CD14-positive monocyte (primary cell): ENCODE results near the gene KIF26B. TPM values are rescaled to one million over a fixed set of nuclear protein-coding genes. Genes with fewer than 3 reads are reported as not detected.

Experiments
- DNase-seq, 3 donors: peaks; one replicate each; pipeline ENCODE4 v3.0.0-alpha.2; 2011 to 2022
- H2AFZ ChIP-seq: 2 replicates; pipeline ENCODE4 v1.6.0; 2012; ENCODE audit warnings: mild to moderate bottlenecking, low read depth, low read length, inconsistent platforms; ENCODE audit not compliant: insufficient read depth, poor library complexity, severe bottlenecking
- H3K27ac ChIP-seq, 2 donors: 1 replicate in 1 of 2; 2 replicates in 1 of 2; pipeline ENCODE4 v1.5.1; 2012 to 2013; ENCODE audit warnings: low read length in 2 of 2, control low read depth in 1 of 2, inconsistent platforms in 1 of 2, low read depth in 1 of 2, mild to moderate bottlenecking in 1 of 2
- H3K27me3 ChIP-seq, 2 donors: one replicate each; pipeline versions ENCODE4 v1.6.0 to v1.6.1; 2011 to 2013; ENCODE audit warnings: low read length in 2 of 2; ENCODE audit not compliant: control insufficient read depth in 2 of 2, insufficient read depth in 2 of 2
- H3K36me3 ChIP-seq, 2 donors: replicated peaks in 1 of 2; 1 replicate in 1 of 2; 2 replicates in 1 of 2; pipeline versions ENCODE4 v1.5.1 to v1.6.1; 2012 to 2013; ENCODE audit warnings: low read length in 2 of 2, control low read depth in 1 of 2, inconsistent platforms in 1 of 2, mild to moderate bottlenecking in 1 of 2; ENCODE audit not compliant: insufficient read depth in 2 of 2, control insufficient read depth in 1 of 2
- H3K4me1 ChIP-seq, 2 donors: 1 replicate in 1 of 2; 2 replicates in 1 of 2; pipeline versions ENCODE4 v1.5.1 to v1.6.1; 2012 to 2013; ENCODE audit warnings: low read length in 2 of 2, control low read depth in 1 of 2, inconsistent platforms in 1 of 2, mild to moderate bottlenecking in 1 of 2, moderate library complexity in 1 of 2; ENCODE audit not compliant: insufficient read depth in 2 of 2, control insufficient read depth in 1 of 2
- H3K4me2 ChIP-seq: replicated peaks from 2 replicates; pipeline ENCODE3; 2012; ENCODE audit warnings: low read length, moderate library complexity, mild to moderate bottlenecking; ENCODE audit not compliant: poor library complexity, severe bottlenecking; ENCODE audit errors: extremely low read depth
- H3K4me3 ChIP-seq, 3 experiments: fragments of 200-600 bp in 1 of 3; sonication (generic) in 1 of 3; replicated peaks in 1 of 3; 1 replicate in 2 of 3; 2 replicates in 1 of 3; pipeline ENCODE4 v1.5.1; 2011 to 2013; ENCODE audit warnings: low read length in 3 of 3, mild to moderate bottlenecking in 3 of 3, control low read depth in 2 of 3, low read depth in 2 of 3, inconsistent platforms in 1 of 3, moderate library complexity in 1 of 3
- H3K79me2 ChIP-seq: 2 replicates; pipeline ENCODE4 v1.6.0; 2012; ENCODE audit warnings: mild to moderate bottlenecking, control low read depth, inconsistent platforms, low read length, moderate library complexity; ENCODE audit not compliant: insufficient read depth
- H3K9ac ChIP-seq: 2 replicates; pipeline ENCODE4 v1.6.0; 2017; ENCODE audit warnings: low read length, mild to moderate bottlenecking; ENCODE audit not compliant: insufficient read depth, poor library complexity, severe bottlenecking
- H3K9me3 ChIP-seq, 2 donors: replicated peaks in 1 of 2; 1 replicate in 1 of 2; 2 replicates in 1 of 2; pipeline versions ENCODE4 v1.5.1 to v1.6.1; 2012 to 2013; ENCODE audit warnings: low read length in 2 of 2, control low read depth in 1 of 2; ENCODE audit not compliant: control insufficient read depth in 1 of 2, insufficient read depth in 1 of 2
- H4K20me1 ChIP-seq: 2 replicates; pipeline ENCODE4 v1.6.0; 2012; ENCODE audit warnings: mild to moderate bottlenecking, low read length, control low read depth, moderate library complexity; ENCODE audit not compliant: insufficient read depth
- H3K27ac Mint-ChIP-seq, 7 donors: one replicate each; pipeline ENCODE4 v1.8.0; 2020; ENCODE audit warnings: mild to moderate bottlenecking in 7 of 7, mixed read lengths in 7 of 7, moderate library complexity in 6 of 7, inconsistent platforms in 2 of 7
- H3K27me3 Mint-ChIP-seq, 3 donors: one replicate each; pipeline ENCODE4 v1.8.0; 2021 to 2022; ENCODE audit warnings: low read depth in 3 of 3, mild to moderate bottlenecking in 3 of 3, mixed read lengths in 3 of 3, moderate library complexity in 3 of 3, inconsistent platforms in 1 of 3
- H3K36me3 Mint-ChIP-seq, 2 donors: one replicate each; pipeline ENCODE4 v1.8.0; 2020; ENCODE audit warnings: mixed read lengths in 2 of 2, inconsistent platforms in 1 of 2, mild to moderate bottlenecking in 1 of 2
- H3K4me1 Mint-ChIP-seq: one replicate; pipeline ENCODE4 v1.8.0; 2020; ENCODE audit warnings: mild to moderate bottlenecking, mixed read lengths
- H3K4me3 Mint-ChIP-seq, 2 donors: one replicate each; pipeline ENCODE4 v1.8.0; 2020; ENCODE audit warnings: mild to moderate bottlenecking in 2 of 2, mixed read lengths in 2 of 2, moderate library complexity in 1 of 2
- H3K9me3 Mint-ChIP-seq, 7 donors: one replicate each; pipeline ENCODE4 v1.8.0; 2020 to 2022; ENCODE audit warnings: mixed read lengths in 7 of 7, mild to moderate bottlenecking in 6 of 7, moderate library complexity in 6 of 7, inconsistent platforms in 2 of 7
- WGBS: methylation state at CpG from one replicate; pipeline ENCODE4 v1.1.5; 2013; ENCODE audit warnings: missing lambda C conversion rate; ENCODE audit not compliant: insufficient coverage; 5-methylcytosine and 5-hydroxymethylcytosine counted together
- intact Hi-C, 2 donors: fragments of 100-400 bp; cut with micrococcal nuclease; formaldehyde crosslinking; loops; one replicate each; pipeline versions ENCODE4 v1.15.0 to v1.15.1; 2023
- polyA plus RNA-seq, 3 donors: library from polyadenylated mRNA; depleted of rRNA in 1 of 3; unstranded in 2 of 3; stranded (reverse) in 1 of 3; fragments of 300-500 nt in 2 of 3; fragments of >200 nt in 1 of 3; fragmentation: Illumina TruSeq in 2 of 3; gene quantifications; 1 replicate in 2 of 3; 2 replicates in 1 of 3; pipeline ENCODE4 v1.2.3, GENCODE V29; 2012 to 2021
- TF ChIP-seq, protein P1 (sequence below): fragments of 200-600 bp; IDR thresholded peaks from one replicate; pipeline ENCODE4 v1.8.0; 2022; ENCODE audit warnings: antibody characterized with exemption, mild to moderate bottlenecking

The KIF26B gene
- polyA plus RNA-seq, 3 donors = 0.01 to 0.05 TPM; not detected in 1

DNA sequence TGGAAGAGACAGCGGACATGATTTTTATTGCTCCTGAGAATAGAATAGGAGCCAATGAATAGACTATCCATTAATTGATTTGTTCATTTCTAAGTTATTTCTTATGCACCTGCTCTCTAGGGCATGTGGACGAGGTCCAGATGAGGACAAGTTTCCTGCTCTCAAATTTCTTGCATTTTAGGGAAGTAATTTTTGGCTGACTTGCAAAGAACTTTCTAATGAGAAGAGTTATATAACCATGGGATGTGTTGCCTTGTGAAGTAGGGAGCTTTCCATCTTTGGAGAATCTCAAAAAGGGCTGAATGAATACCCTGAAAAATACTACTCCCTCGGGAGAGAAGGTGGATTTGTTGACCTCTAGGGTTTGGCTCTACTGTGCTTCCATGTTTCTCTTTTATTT, 243.0 kb downstream of the KIF26B start:
- WGBS = no CpG with 5 or more reads among the region's 3 CpGs
- intact Hi-C loops = no loop called here

DNA sequence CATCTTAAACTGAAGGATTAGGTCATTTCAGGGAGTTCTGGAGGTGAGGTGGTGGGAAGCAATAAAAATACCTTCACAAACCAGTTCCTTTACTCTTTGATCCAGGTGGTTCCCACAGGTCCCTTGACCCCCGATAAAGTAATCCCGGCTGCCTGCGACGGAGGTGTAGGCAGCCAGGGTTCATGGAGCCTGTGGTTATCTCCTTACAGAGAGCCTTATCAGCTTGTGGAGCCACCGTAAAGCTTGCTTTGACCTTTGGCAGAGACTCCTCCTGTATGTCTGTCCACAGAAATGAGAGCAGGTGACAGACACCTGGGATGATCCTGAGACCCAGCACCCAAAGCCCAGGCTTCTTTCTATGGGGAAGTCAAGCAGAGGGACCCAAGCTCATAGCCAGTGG, 243.4 kb downstream of the KIF26B start:
- H4K20me1 ChIP-seq = no peaks in the 10 kb centered on the region
- Mint-ChIP-seq H3K9me3 (peaks cover 0 to 2% (median 0%) of the 10 kb centered on the region in 7 donors), H3K27ac (no peak overlapping the region), H3K36me3 (no peaks in the 10 kb centered on the region), H3K4me1 (peaks cover 6% of the 10 kb centered on the region), H3K27me3 (peaks cover 2 to 12% (median 5%) of the 10 kb centered on the region in 3 donors), H3K4me3 (no peak overlapping the region)
- no peaks in the 10 kb centered on the region for H3K79me2 ChIP-seq
- H3K9ac ChIP-seq = no peak overlapping the region
- no peaks in the 10 kb centered on the region for H3K4me1 ChIP-seq
- TF ChIP-seq, protein P1, sequence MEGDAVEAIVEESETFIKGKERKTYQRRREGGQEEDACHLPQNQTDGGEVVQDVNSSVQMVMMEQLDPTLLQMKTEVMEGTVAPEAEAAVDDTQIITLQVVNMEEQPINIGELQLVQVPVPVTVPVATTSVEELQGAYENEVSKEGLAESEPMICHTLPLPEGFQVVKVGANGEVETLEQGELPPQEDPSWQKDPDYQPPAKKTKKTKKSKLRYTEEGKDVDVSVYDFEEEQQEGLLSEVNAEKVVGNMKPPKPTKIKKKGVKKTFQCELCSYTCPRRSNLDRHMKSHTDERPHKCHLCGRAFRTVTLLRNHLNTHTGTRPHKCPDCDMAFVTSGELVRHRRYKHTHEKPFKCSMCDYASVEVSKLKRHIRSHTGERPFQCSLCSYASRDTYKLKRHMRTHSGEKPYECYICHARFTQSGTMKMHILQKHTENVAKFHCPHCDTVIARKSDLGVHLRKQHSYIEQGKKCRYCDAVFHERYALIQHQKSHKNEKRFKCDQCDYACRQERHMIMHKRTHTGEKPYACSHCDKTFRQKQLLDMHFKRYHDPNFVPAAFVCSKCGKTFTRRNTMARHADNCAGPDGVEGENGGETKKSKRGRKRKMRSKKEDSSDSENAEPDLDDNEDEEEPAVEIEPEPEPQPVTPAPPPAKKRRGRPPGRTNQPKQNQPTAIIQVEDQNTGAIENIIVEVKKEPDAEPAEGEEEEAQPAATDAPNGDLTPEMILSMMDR = no peak
- WGBS = 100% methylated on average over 5 of the region's 5 CpGs
- H3K9me3 ChIP-seq = no peaks in the 10 kb centered on the region
- H3K36me3 ChIP-seq = no peaks in the 10 kb centered on the region
- H3K27me3 ChIP-seq = no peaks in the 10 kb centered on the region
- H3K4me2 ChIP-seq = no peak overlapping the region
- no peak overlapping the region for H2AFZ ChIP-seq
- H3K4me3 ChIP-seq = no peak overlapping the region
- no peak overlapping the region for H3K27ac ChIP-seq
- intact Hi-C loops = no loop called here
- DNase-seq = no peak

More for the DNA sequence above, 243.0 kb downstream of the KIF26B start:
- Histone ChIP-seq H3K27me3 (no peaks in the 10 kb centered on the region), H3K9ac (no peak overlapping the region), H3K9me3 (no peaks in the 10 kb centered on the region), H3K27ac (no peak overlapping the region), H3K4me1 (no peaks in the 10 kb centered on the region), H4K20me1 (no peaks in the 10 kb centered on the region), H3K36me3 (no peaks in the 10 kb centered on the region), H2AFZ (no peak overlapping the region), H3K4me3 (no peak overlapping the region), H3K79me2 (no peaks in the 10 kb centered on the region), H3K4me2 (no peak overlapping the region)
- H3K4me1 Mint-ChIP-seq = peaks cover 6% of the 10 kb centered on the region
- no peaks in the 10 kb centered on the region for H3K36me3 Mint-ChIP-seq
- H3K27ac Mint-ChIP-seq = no peak overlapping the region
- peaks cover 0 to 3% (median 0%) of the 10 kb centered on the region in 7 donors for H3K9me3 Mint-ChIP-seq
- TF ChIP-seq, protein P1 = no peak
- no peak for DNase-seq
- peaks cover 2 to 12% (median 5%) of the 10 kb centered on the region in 3 donors for H3K27me3 Mint-ChIP-seq
- H3K4me3 Mint-ChIP-seq = no peak overlapping the region
